Loucy (cell line): ENCODE measurements around the gene CSNK1G1.

ENCODE experiments used
- H2AFZ ChIP-seq: fragments of 200-600 bp; sonication (generic); 2 replicates; pipeline ENCODE4 v1.6.0; 2016; ENCODE audit warnings: antibody characterized with exemption, mild to moderate bottlenecking, low read length, moderate library complexity
- H3F3A ChIP-seq: fragments of 200-600 bp; 2 replicates; pipeline ENCODE4 v1.6.0; 2016; ENCODE audit warnings: antibody characterized with exemption, low read depth, mild to moderate bottlenecking
- H3K27me3 ChIP-seq: fragments of 200-600 bp; sonication (generic); 2 replicates; pipeline ENCODE4 v1.6.1; 2014; ENCODE audit warnings: low read length, mild to moderate bottlenecking; ENCODE audit not compliant: insufficient read depth, poor library complexity, severe bottlenecking
- H3K36me3 ChIP-seq: fragments of 200-600 bp; sonication (generic); 2 replicates; pipeline ENCODE4 v1.6.1; 2016; ENCODE audit warnings: low read length; ENCODE audit not compliant: insufficient read depth
- H3K4me1 ChIP-seq: fragments of 200-600 bp; sonication (generic); 2 replicates; pipeline ENCODE4 v1.5.1; 2014; ENCODE audit warnings: low read length, mild to moderate bottlenecking; ENCODE audit not compliant: insufficient read depth, poor library complexity, severe bottlenecking
- H3K4me2 ChIP-seq: fragments of 200-600 bp; sonication (generic); 2 replicates; pipeline ENCODE4 v1.6.0; 2014; ENCODE audit warnings: antibody characterized with exemption, low read length, low read depth, mild to moderate bottlenecking; ENCODE audit not compliant: poor library complexity, severe bottlenecking
- H3K4me3 ChIP-seq: fragments of 200-600 bp; sonication (generic); 2 replicates; pipeline ENCODE4 v1.5.1; 2014; ENCODE audit warnings: low read length, mild to moderate bottlenecking, mixed read lengths; ENCODE audit not compliant: poor library complexity, severe bottlenecking
- H3K79me2 ChIP-seq: fragments of 200-600 bp; sonication (generic); 2 replicates; pipeline ENCODE4 v1.6.1; 2014; ENCODE audit warnings: low read length; ENCODE audit not compliant: insufficient read depth
- H3K9ac ChIP-seq: fragments of 200-600 bp; sonication (generic); 2 replicates; pipeline ENCODE4 v1.6.0; 2014; ENCODE audit warnings: mild to moderate bottlenecking, low read depth, low read length, moderate library complexity; ENCODE audit not compliant: poor library complexity, severe bottlenecking
- H3K9me2 ChIP-seq: fragments of 200-600 bp; sonication (generic); replicated peaks from 2 replicates; pipeline ENCODE4 v1.6.1; 2016; ENCODE audit warnings: low read depth, low read length, mixed read lengths
- H3K9me3 ChIP-seq: fragments of 200-600 bp; sonication (generic); 2 replicates; pipeline ENCODE4 v1.6.1; 2014; ENCODE audit warnings: mild to moderate bottlenecking, antibody characterized with exemption, low read length, low read depth; ENCODE audit not compliant: insufficient read depth
- H4K20me1 ChIP-seq: fragments of 200-600 bp; sonication (generic); 2 replicates; pipeline ENCODE4 v1.6.0; 2014; ENCODE audit warnings: antibody characterized with exemption, low read length, mild to moderate bottlenecking; ENCODE audit not compliant: insufficient read depth, poor library complexity, severe bottlenecking
- CTCF ChIP-seq: fragments of 200-600 bp; sonication (generic); conservative IDR thresholded peaks from 2 replicates; pipeline ENCODE4 v1.5.1; 2014; ENCODE audit warnings: mild to moderate bottlenecking, antibody characterized with exemption, low read length
- EZH2phosphoT487 ChIP-seq: fragments of 200-600 bp; IDR thresholded peaks from 2 replicates; pipeline ENCODE4 v1.6.1; 2018; ENCODE audit warnings: antibody characterized with exemption, mild to moderate bottlenecking, moderate library complexity, borderline replicate concordance

CSNK1G1 gene

GRCh38 chr15:64355348-64355943 is 527 bp downstream of the CSNK1G1 start:
- no peaks in the 10 kb centered on the region for H3K9me2 ChIP-seq
- H3K9me3 ChIP-seq: no peaks in the 10 kb centered on the region
- peak overlapping the region; percentile 85 for H3K4me3 ChIP-seq
- no peaks in the 10 kb centered on the region for H3K36me3 ChIP-seq
- TF ChIP-seq CTCF: no peak
- no peak for TF ChIP-seq EZH2phosphoT487
- H3K79me2 ChIP-seq: peaks cover 53% of the 10 kb centered on the region
- peaks cover 22% of the 10 kb centered on the region for H4K20me1 ChIP-seq
- peak overlapping the region; percentile 84 for H3K9ac ChIP-seq
- H2AFZ ChIP-seq: peak overlapping the region; percentile 48; the same call in 1 of the 2 replicates
- H3K4me1 ChIP-seq: peaks cover 29% of the 10 kb centered on the region
- peaks cover 4% of the 10 kb centered on the region; the same call in 1 of the 2 replicates for H3F3A ChIP-seq
- H3K27me3 ChIP-seq: no peaks in the 10 kb centered on the region
- peak overlapping the region; percentile 81 for H3K4me2 ChIP-seq

- peak overlapping the region; percentile 81 for H3K4me2 ChIP-seq
- peak overlapping the region; percentile 85 for H3K4me3 ChIP-seq
- peaks cover 30% of the 10 kb centered on the region for H3K4me1 ChIP-seq
- peaks cover 59% of the 10 kb centered on the region for H3K79me2 ChIP-seq
- peaks cover 4% of the 10 kb centered on the region; the same call in 1 of the 2 replicates for H3F3A ChIP-seq
- no peaks in the 10 kb centered on the region for H3K9me3 ChIP-seq
- no peaks in the 10 kb centered on the region for H3K36me3 ChIP-seq
- TF ChIP-seq CTCF (no peak), EZH2phosphoT487 (no peak)
- no peak overlapping the region for H2AFZ ChIP-seq
- no peaks in the 10 kb centered on the region for H3K9me2 ChIP-seq
- peaks cover 24% of the 10 kb centered on the region for H4K20me1 ChIP-seq
- H3K27me3 ChIP-seq: no peaks in the 10 kb centered on the region
- H3K9ac ChIP-seq: peak overlapping the region; percentile 84
Measured at GRCh38 chr15:64354688-64355344, 1.2 kb downstream of the CSNK1G1 start.

- Histone ChIP-seq H4K20me1 (peaks cover 35% of the 10 kb centered on the region), H3K4me2 (peak overlapping the region; percentile 58), H3K4me1 (peaks cover 51% of the 10 kb centered on the region), H3K4me3 (peak overlapping the region; percentile 2), H3K9me2 (no peaks in the 10 kb centered on the region), H2AFZ (no peak overlapping the region), H3F3A (no peaks in the 10 kb centered on the region; the same call in 1 of the 2 replicates), H3K9me3 (no peaks in the 10 kb centered on the region), H3K27me3 (no peaks in the 10 kb centered on the region), H3K36me3 (peaks cover 6% of the 10 kb centered on the region; the same call in 1 of the 2 replicates), H3K79me2 (peaks cover 93% of the 10 kb centered on the region), H3K9ac (peak overlapping the region; percentile 12)
- no peak for TF ChIP-seq EZH2phosphoT487
- TF ChIP-seq CTCF: no peak
Measured at GRCh38 chr15:64351265-64351664, 4.7 kb downstream of the CSNK1G1 start.
